GM19025 (cell line): ENCODE results near the gene E2F4.

Experiments used
- ATAC-seq: cut with Tn5 transposase; IDR thresholded peaks from one replicate; pipeline ENCODE4 v1.9.1; 2021; ENCODE audit warnings: mild to moderate bottlenecking, low read depth, moderate library complexity; ENCODE audit not compliant: unreplicated experiment

Gene E2F4

DNA sequence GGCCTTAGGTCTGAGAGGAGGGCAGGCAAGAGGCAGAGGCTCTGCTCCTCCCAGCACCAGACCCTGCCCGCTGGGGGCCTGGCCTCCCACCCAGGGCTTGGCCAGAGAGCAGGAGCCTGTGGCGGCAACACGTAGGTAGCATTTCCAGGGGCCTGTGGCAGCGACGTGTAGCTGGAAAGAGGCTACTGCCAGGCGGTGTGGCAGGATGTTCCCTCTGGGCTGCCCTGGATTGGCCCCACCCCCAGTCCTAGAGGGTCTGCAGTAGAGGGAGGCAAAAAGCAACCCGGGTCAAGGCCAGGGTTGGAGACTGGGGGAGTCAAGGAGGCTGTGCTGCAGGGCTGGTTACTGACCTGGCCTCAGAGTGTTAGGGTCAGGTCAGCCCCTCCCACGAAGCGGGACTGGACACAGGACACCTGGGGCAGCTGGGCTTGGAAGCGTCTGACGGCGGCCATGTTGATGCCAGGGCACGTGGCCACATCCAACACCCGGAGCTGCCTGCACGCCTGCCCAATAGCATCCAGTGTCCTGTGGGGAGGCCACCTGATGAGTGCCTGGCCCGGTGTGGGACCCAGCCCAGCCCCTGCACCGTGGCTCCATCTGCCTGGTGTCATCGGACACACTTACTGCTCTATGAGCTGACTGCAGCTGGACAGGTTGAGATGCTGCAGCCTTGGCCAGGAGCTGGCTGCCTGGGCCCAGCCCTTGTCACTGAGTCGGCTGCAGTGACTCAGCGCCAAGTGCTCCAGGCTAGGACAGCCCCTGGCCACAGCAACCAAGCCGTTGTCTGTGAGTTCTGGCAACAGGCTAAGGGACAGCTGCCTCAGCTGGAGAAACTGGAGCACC, 15.5 kb downstream of the E2F4 start:
- ATAC-seq: no peak

GRCh38 chr16:67208154-67208896, 16.4 kb downstream of the E2F4 start:
- no peak for ATAC-seq

DNA sequence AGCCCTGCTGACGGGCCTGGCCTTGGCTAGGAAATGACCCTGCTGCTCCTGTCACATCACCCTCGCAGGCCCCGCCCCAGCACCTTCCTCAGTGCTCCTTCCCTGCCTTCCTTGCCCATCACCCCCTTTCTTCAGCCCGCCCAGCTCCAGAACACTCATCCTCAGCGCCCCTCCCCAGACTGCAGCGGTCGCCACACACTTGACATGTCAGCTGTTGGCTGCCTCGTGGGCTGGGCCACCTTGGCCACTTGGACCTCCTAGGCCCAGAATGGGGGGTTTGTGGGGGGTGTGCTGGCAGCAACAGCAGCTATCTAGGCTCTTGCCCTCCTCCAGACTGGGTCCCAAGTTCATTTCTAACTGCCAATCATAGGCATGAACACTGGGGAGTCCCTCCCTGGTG, 17.6 kb downstream of the E2F4 start:
- ATAC-seq: no peak

DNA sequence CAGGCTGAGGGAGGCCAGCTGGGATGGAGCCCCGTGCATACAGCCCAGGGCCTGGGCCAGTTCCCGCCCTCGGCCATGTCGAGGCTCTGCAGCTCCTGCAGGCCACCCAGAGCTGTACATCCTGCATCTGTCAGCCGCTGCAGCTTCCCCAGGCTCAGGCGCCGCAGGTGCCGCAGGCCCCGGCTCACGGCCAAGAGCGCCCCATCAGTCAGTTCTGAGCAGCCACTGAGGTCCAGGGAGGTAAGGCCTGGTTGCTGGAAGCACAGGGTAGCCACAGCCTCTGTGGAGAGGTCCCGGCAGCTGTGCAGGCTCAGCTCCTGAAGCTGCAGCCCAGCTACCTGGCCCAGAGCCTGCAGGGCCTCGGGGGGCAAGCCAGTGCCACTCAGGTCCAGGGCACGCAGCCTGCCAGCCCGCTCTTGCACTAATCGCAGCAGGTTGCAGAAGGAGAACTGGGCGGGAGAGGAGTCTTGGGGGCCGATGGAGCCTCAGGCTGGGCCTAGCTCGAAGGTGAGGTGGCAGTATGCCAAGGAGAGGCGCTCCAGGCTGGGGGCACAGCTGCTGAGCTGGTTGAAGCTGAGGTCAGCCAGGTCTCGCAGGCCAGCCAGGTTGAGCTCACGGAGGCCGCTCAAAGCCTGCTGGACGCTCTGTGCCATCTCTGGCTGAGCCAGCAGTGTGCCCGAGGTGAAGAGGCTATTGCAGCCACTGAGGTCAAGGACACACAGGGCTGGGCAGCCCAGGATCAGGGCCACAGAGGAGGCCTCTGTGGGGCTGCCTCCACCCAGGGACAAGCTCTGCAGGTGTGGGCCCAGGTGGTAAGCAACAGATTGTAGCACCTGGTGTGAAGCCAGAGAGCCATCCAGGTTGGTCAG, 18.3 kb downstream of the E2F4 start:
- ATAC-seq: no peak

GRCh38 chr16:67211674-67212073, 19.7 kb downstream of the E2F4 start:
- ATAC-seq: no peak

GRCh38 chr16:67212766-67213165, 20.8 kb downstream of the E2F4 start:
- no peak for ATAC-seq

DNA sequence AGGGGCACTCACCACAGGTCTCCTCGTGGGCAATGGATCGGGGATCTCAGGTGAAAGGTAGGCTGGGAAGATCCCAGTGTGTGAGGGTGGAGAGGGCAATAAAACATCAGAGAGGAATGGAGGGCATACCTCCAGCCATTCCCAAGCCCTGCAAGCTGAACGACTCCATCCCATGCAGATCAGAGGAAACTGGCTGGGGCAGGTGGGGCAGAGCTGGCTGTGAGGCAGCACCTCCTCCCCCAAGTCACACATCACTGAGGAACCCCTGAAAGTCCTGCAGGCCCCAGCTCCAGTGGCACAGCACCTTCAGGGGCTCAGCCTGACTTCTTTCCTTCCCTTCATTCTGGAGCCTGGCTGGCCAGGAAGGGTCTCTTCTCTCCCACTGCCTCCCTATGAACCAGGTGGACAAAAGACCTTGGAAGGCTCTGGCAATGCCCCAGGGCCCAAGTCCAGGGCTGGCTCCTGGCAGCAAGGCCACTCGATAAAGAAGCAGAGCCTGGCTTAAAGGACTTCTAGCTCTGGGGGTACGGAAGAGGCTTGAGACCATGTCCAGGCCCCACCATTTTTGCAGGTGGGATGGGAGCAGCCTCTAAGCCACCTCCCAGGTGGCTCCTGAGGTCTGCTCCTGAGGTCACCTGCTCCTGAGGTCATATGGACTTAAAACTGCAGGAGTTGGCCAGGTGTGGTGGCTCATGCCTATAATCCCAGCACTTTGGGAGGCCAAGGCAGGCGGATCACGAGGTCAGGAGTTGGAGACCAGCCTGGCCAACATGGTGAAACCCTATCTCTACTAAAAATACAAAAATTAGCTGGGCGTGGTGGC, 21.5 kb downstream of the E2F4 start:
- ATAC-seq: no peak

- no peak for ATAC-seq
Measured at GRCh38 chr16:67215706-67216105, 23.8 kb downstream of the E2F4 start.

- no peak for ATAC-seq
Measured at GRCh38 chr16:67216612-67217490, 24.9 kb downstream of the E2F4 start.

DNA sequence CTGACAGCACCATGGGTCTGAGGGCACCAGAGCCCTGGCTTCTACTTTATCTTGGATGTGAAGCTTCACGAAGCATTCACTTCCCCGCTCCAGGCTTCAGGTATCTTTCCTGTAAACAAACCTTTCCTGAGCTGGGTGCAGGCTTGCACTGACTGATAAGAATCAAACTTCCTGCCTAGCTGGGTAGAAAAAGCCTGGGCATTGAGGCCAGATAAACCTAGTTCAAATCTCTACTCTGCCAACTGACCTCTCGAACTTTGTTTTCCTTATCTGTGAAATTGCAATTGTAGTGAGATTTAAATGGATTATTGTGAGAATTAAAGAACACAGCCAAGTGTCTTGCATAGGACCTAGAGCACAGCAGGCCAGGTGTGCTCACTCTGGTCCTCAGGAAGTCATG, 32.0 kb downstream of the E2F4 start:
- ATAC-seq: no peak

DNA sequence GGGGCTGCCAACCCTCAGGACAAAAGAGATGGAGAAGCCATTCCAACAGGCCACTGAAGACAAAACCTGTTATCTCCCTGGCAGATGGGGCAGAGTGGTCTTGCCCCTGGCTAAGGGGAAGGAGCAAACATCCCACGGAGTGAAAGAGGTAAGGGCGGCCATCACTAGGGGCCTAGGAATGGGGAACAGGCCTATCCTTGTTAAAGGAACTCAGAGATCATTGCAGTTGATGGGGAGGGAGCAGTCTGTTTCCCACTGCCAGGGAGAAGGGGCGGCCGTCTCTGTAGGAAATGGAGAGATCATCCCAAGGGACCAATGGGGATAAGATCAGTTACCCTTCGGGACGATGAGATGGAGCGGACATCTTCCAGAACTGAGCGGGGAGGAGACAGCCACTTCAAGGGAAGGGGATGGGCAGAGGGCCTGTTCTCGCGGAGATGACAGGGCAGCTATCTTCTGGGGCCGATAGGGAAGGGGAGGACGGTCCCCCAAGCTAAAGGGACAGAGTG, 34.4 kb downstream of the E2F4 start:
- ATAC-seq: no peak

DNA sequence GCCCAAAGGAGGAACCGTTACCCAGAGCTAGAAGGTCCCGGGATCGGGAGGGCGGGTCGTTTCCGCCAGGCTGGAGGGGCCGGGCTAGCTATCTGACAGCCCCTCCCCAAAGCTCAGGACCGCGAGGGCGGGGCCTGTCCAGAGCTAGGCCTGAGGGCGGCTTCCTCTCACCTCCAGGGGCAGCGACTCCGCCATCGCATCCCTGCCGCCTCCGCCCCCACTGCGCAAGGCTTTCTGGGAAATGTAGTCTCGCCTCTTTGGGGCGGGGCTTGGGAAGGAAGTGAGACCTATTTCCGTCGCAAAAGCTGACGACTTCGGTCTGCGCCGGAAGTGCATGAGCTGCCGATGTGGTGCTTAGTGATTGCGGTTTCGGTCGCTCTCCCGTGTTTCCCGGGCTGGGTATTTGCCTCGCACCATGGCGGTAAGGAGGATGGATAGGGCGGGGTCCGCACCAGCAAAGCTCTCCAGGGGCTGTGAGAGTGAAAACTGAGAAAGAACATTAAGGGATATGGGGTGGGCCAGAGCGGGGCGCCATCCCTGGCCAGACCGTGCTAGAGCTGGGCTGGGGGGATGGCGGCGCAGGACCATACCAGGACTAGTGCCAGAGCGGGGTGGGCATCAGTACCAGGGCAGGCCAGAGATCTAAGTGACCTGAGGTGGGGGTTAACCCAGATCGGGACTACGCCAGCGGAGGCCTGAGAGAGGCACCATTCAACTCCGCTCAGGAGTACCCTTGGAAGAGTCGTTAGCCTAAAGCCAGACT, 35.0 kb downstream of the E2F4 start, which contains the start of gene TMEM208:
Gene TMEM208 (plus strand): TSS at position 327 of the 763 bp plus-strand sequence. CDS start 89 bp downstream, at position 416.
- ATAC-seq: peak; percentile 97

GRCh38 chr16:67227567-67227921, 35.6 kb downstream of the E2F4 start:
- ATAC-seq: no peak

- ATAC-seq: no peak
Measured at GRCh38 chr16:67228034-67228785, 36.3 kb downstream of the E2F4 start.

GRCh38 chr16:67228905-67229304, 37.0 kb downstream of the E2F4 start:
- ATAC-seq: no peak

- ATAC-seq: no peak
Measured at GRCh38 chr16:67229906-67230808, 38.2 kb downstream of the E2F4 start.
